Skeletal muscle tissue (tissue), 4 donors: Measurements from ENCODE around the gene SLC17A1. TPM values are rescaled to one million over a fixed set of nuclear protein-coding genes. Genes with fewer than 3 reads are reported as not detected.

Source experiments
- H3K27ac ChIP-seq: one replicate; pipeline ENCODE4 v1.7.0; 2013; ENCODE audit warnings: mild to moderate bottlenecking, low read depth, low read length, inconsistent platforms
- H3K27me3 ChIP-seq, 3 donors: one replicate each; pipeline ENCODE4 v1.7.0; 2013; ENCODE audit warnings: low read length in 3 of 3; ENCODE audit not compliant: control insufficient read depth in 3 of 3, insufficient read depth in 3 of 3
- H3K36me3 ChIP-seq, 3 donors: one replicate each; pipeline ENCODE4 v1.7.0; 2013; ENCODE audit warnings: low read length in 3 of 3; ENCODE audit not compliant: control insufficient read depth in 3 of 3, insufficient read depth in 3 of 3
- H3K4me1 ChIP-seq, 3 donors: one replicate each; pipeline ENCODE4 v1.7.0; 2013; ENCODE audit warnings: low read length in 3 of 3, mild to moderate bottlenecking in 3 of 3; ENCODE audit not compliant: control insufficient read depth in 3 of 3, insufficient read depth in 3 of 3
- H3K4me3 ChIP-seq, 3 donors: one replicate each; pipeline ENCODE4 v1.7.0; 2013; ENCODE audit warnings: low read length in 3 of 3
- H3K9ac ChIP-seq, 3 donors: one replicate each; pipeline ENCODE4 v1.7.0; 2013; ENCODE audit warnings: low read length in 3 of 3, mild to moderate bottlenecking in 3 of 3, moderate library complexity in 2 of 3, low read depth in 1 of 3
- H3K9me3 ChIP-seq, 3 donors: one replicate each; pipeline ENCODE4 v1.7.0; 2013; ENCODE audit warnings: low read length in 3 of 3; ENCODE audit not compliant: control insufficient read depth in 3 of 3
- total RNA-seq: library from RNA; depleted of rRNA; stranded (reverse); fragments of >200 nt; gene quantifications from one replicate; pipeline ENCODE4 v1.2.3, GENCODE V29; 2014
- donor health status: Osteomylitis.

SLC17A1 gene, protein sequence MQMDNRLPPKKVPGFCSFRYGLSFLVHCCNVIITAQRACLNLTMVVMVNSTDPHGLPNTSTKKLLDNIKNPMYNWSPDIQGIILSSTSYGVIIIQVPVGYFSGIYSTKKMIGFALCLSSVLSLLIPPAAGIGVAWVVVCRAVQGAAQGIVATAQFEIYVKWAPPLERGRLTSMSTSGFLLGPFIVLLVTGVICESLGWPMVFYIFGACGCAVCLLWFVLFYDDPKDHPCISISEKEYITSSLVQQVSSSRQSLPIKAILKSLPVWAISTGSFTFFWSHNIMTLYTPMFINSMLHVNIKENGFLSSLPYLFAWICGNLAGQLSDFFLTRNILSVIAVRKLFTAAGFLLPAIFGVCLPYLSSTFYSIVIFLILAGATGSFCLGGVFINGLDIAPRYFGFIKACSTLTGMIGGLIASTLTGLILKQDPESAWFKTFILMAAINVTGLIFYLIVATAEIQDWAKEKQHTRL
- total RNA-seq, result not detected

DNA sequence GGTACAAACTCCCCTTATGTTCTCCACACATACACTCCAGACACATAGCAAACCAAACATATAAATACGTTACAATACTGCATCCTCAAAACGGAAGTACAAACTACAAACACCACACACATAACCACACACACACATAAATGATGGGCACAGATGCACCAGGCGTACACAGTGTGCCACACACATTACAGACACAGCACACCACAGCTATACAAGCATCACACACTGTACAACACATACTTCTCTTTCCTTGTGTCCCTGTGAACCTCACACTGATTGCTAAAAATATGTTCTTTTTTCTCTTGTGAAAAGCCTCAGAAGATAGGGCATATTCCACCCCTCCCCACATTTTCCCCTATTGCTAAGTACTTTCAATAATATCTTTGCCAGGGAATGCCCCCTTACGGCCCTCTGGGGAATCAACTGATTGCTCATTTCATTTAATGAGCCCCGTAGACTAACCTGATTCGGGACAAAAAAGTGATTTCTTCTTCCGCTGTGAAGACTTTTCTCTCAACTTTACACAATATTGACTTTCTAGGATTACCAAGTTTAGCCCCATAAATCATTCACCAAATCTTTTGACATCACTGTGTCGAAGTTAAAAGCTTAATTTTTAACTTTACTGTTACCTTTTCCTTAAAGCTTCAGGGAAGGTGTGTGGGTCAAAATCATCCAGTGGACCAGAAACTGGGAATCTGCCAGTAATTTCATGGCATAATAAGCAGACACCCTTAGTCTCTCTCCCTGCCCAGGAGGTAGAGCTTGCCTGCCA is at the start of gene SLC17A1:
Gene SLC17A1 (minus strand): TSS at position 521 of the 775 bp plus-strand sequence. CDS start 1,495 bp downstream, outside the sequence.
- Histone ChIP-seq H3K36me3 (no peaks in the 10 kb centered on the region), H3K27ac (no peak within 1 kb of the TSS), H3K4me1 (no peaks in the 10 kb centered on the region), H3K9ac (no peak within 1 kb of the TSS), H3K9me3 (no peaks in the 10 kb centered on the region), H3K27me3 (peaks cover 0 to 4% (median 0%) of the 10 kb centered on the region in 3 donors), H3K4me3 (no peak within 1 kb of the TSS)

DNA sequence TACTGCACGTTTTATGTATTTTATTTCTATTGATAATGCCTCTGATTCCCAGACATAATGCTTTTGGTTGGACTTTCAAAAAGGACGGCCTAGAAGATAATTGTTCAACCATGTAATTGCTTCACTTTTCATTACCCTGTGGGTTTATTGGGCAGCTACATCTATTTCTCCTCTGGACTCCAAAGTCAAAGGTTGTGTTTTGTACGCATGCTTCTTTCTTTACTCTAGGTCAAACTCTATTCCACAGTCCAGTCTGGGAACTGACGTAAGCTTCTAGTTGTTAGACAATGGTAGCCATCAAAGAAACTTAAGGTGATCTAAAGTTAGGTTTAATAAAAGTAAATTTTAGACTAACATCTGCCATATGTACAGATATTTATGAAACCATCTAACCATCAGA is 48.7 kb upstream of the SLC17A1 start:
- no peak overlapping the region for H3K27ac ChIP-seq
- no peaks in the 10 kb centered on the region for H3K9me3 ChIP-seq
- H3K4me3 ChIP-seq, result no peak overlapping the region
- H3K27me3 ChIP-seq, result peaks cover 0 to 2% (median 0%) of the 10 kb centered on the region in 3 donors
- H3K4me1 ChIP-seq, result no peaks in the 10 kb centered on the region
- no peaks in the 10 kb centered on the region for H3K36me3 ChIP-seq
- no peak overlapping the region for H3K9ac ChIP-seq

DNA sequence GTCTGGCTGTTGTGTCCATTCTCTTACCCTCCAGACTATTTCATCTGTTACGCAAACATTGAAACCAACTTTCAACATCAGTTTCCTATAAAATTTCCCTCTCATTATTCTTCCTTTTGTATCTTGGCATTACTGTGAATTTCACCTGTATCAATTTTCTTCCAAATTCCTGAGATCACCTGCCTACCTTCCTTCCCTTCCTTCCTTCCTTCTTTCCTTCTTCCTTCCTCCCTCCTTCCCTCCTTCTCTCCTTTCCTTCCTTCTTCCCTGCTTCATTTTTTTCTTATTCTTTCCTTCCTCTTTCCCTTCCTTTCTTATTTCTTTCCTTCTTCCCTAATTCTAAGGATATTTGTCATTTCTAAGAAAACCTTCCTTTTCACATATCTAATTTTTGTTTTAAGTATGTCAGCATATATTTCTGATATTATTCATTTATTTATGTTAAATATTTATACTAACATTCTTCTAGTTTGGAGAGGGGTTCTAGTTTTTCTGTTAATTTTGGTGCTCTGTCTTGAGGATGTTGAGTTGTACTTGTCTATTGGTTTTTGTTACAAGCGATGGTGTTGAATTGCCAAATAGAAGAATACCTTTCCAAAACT is 47.0 kb upstream of the SLC17A1 start:
- Histone ChIP-seq H3K9me3 (no peaks in the 10 kb centered on the region), H3K4me3 (no peak overlapping the region), H3K4me1 (no peaks in the 10 kb centered on the region), H3K36me3 (no peaks in the 10 kb centered on the region), H3K27me3 (peaks cover 0 to 2% (median 0%) of the 10 kb centered on the region in 3 donors), H3K27ac (no peak overlapping the region), H3K9ac (no peak overlapping the region)

DNA sequence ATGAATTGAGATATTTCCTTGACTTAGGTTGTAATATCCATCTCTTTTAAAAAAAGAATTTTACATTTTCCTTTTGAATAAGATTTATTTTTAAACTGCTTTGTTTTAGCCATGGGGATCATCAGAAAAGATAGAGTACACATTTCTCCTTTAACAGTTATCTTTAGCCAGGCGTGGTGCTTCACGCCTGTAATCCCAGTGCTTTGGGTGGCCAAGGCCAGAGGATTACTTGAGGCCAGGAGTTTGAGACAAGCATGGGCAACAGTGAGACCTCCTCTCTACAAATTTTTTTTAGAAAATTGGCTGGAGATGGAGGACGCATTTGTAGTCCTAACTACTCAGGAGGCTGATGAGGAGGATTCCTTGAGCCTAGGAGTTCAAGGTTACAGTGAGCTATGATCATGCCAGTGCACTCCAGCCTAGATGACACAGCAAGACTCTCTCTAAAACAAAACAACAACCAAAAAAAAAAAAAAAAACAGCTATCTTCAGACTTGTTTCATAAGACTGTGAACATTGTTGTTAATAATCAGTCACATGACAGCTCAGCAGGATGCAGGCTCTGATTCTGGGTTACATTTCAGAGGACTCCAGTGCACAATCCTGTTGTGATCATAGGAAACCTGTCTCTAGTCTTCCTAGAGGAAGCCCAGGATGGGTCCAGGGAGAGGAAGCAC is 44.2 kb upstream of the SLC17A1 start:
- no peaks in the 10 kb centered on the region for H3K9me3 ChIP-seq
- no peaks in the 10 kb centered on the region for H3K4me1 ChIP-seq
- H3K27me3 ChIP-seq, result no peaks in the 10 kb centered on the region
- no peak overlapping the region for H3K4me3 ChIP-seq
- no peak overlapping the region for H3K9ac ChIP-seq
- H3K27ac ChIP-seq, result no peak overlapping the region
- no peaks in the 10 kb centered on the region for H3K36me3 ChIP-seq

DNA sequence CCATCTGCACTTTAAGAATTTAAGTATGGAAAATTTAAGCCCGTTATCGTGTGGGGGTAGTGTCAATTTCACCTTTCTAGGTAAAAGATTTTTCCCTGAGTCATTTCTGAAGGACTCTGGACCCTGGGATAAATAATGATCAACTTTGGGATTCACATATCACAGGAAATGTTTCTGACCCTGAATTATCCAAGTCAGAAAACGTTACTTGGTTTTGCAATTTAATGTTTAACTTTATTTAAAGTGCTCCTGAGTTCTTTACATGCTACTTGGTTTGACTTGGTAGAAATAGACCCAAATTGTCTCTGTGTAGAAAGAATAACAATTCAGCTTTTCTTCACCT is 43.7 kb upstream of the SLC17A1 start:
- Histone ChIP-seq H3K36me3 (no peaks in the 10 kb centered on the region), H3K9ac (no peak overlapping the region), H3K27me3 (no peaks in the 10 kb centered on the region), H3K27ac (no peak overlapping the region), H3K4me3 (no peak overlapping the region), H3K4me1 (no peaks in the 10 kb centered on the region), H3K9me3 (no peaks in the 10 kb centered on the region)

DNA sequence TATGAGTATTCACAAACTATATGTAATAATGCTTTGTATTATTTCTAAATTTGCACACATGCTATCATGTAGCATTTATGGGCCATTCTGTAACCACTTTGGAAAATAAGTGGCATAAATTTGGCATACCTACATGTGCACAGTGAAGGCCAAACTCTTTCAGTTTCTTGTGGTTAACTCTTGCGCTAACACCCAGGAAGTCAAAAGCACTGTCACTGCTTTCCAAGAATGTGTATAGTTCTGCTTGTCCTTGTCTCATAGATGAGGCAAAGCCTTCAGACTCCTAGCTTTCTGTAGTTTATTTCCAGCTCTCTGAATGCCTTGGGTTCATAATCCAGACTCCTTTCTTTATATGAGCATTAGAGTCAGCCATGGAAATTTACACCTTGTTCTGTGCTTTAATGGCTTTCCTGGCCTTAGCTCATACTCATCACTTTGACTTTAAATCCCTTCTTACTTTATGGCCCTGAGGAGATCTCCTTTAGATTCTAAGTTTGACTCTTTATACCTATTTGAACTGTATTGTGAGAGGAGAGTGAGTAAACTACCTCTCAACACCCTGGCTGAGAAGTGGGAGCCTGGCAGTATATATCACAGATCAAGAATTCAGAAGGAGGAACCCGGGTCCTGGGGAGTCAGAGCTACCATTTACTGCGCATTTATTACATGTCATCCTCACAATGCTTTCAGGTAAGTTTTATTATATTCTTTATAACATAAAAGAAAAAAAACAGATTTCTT is 43.1 kb upstream of the SLC17A1 start:
- Histone ChIP-seq H3K9me3 (no peaks in the 10 kb centered on the region), H3K27me3 (no peaks in the 10 kb centered on the region), H3K4me1 (no peaks in the 10 kb centered on the region), H3K4me3 (no peak overlapping the region), H3K27ac (no peak overlapping the region), H3K36me3 (no peaks in the 10 kb centered on the region), H3K9ac (no peak overlapping the region)

DNA sequence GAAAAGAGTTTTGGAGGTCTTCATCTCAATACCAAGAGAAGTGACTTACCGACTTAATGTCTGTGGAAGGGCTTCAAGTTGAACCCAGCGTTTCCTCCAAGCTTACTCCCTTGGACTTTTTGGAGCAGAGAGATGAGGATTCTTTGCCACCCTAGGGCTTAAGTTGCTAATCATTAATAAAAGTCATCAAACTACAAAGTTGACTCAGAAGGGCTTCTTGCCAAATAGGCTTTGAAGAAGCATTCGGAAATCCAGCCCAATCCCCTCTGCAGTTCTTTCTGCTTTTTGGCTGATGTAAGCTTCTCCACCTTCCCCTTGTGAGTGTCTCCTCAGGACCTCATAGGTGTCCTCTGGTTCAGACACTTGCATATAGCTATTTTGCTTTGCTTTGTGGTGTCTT is 42.3 kb upstream of the SLC17A1 start, which contains the start of gene SLC17A3:
Gene SLC17A3 (minus strand): TSS at position 126 of the 400 bp plus-strand sequence. CDS start 5,856 bp downstream, outside the sequence.
- Histone ChIP-seq H3K27me3 (no peaks in the 10 kb centered on the region), H3K27ac (no peak within 1 kb of the TSS), H3K4me1 (no peaks in the 10 kb centered on the region), H3K4me3 (no peak within 1 kb of the TSS), H3K9me3 (no peaks in the 10 kb centered on the region), H3K36me3 (no peaks in the 10 kb centered on the region), H3K9ac (no peak within 1 kb of the TSS)

DNA sequence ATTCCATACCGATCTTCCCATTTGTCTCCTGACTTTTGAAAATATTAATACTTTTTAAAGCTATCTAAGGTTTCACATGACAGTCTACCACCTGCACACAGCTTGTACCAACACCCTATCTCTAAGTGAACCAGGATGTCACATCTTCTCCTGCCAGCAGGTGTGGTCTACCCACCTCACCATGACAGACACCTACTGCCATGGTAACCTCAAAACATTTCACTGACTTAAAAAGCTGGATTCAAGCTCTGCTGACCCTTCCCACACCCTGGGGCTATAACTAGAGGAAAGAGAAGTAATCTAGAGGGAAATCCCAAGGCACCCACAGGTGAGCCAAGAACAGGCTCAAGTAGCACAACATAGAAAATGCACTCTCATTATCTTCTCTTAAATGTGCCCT is 41.0 kb upstream of the SLC17A1 start:
- Histone ChIP-seq H3K27ac (no peak overlapping the region), H3K9me3 (no peaks in the 10 kb centered on the region), H3K36me3 (no peaks in the 10 kb centered on the region), H3K9ac (no peak overlapping the region), H3K27me3 (no peaks in the 10 kb centered on the region), H3K4me3 (no peak overlapping the region), H3K4me1 (no peaks in the 10 kb centered on the region)

DNA sequence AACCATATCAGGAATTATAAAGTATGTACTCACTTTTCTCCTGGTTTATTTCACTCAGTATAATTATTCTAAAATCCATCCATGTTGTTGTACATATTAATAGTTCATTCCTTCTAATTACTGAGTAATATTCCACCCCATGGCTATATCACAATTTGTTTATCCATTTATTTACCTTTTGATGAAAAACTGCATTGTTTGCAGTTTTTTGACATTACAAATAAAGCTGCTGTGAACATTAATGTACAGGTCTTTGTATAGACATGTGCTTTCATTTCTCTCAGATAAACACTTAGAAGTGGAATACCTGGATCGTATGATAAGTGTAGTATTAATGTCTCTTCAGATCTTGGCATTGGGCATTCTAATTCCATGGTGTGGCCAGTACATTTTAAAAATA is 38.0 kb upstream of the SLC17A1 start:
- H3K36me3 ChIP-seq, result no peaks in the 10 kb centered on the region
- H3K4me1 ChIP-seq, result no peaks in the 10 kb centered on the region
- no peak overlapping the region for H3K4me3 ChIP-seq
- H3K9ac ChIP-seq, result no peak overlapping the region
- H3K27ac ChIP-seq, result no peak overlapping the region
- no peaks in the 10 kb centered on the region for H3K27me3 ChIP-seq
- H3K9me3 ChIP-seq, result no peaks in the 10 kb centered on the region
